H9 (cell line): Measurements from ENCODE around the gene ACVR1. TPM values are rescaled to one million over a fixed set of nuclear protein-coding genes. Genes with fewer than 3 reads are reported as not detected.

ENCODE experiments used
- DNase-seq: peaks from one replicate; pipeline ENCODE4 v3.0.0-alpha.2; 2017
- H2AFZ ChIP-seq: one replicate; pipeline ENCODE4 v1.6.1; 2013; ENCODE audit warnings: mild to moderate bottlenecking, low read length, control low read depth, moderate library complexity
- H2AK5ac ChIP-seq: 2 replicates; pipeline ENCODE4 v1.6.1; 2013; ENCODE audit warnings: low read length, control low read depth, mixed read lengths; ENCODE audit not compliant: insufficient read length
- H2BK120ac ChIP-seq: one replicate; pipeline ENCODE4 v1.6.1; 2013; ENCODE audit warnings: low read depth, mild to moderate bottlenecking, low read length, control low read depth, inconsistent platforms; ENCODE audit not compliant: poor library complexity, severe bottlenecking
- H2BK12ac ChIP-seq: 2 replicates; pipeline ENCODE4 v1.6.1; 2013; ENCODE audit warnings: low read length, control low read depth, mixed read lengths, low read depth; ENCODE audit not compliant: insufficient read length
- H2BK15ac ChIP-seq: 2 replicates; pipeline ENCODE4 v1.6.1; 2013; ENCODE audit warnings: low read depth, low read length, control low read depth
- H2BK20ac ChIP-seq: one replicate; pipeline ENCODE4 v1.6.1; 2013; ENCODE audit warnings: low read depth, mild to moderate bottlenecking, low read length, control low read depth, inconsistent platforms; ENCODE audit not compliant: poor library complexity, severe bottlenecking
- H2BK5ac ChIP-seq: 2 replicates; pipeline ENCODE4 v1.6.1; 2013; ENCODE audit warnings: low read length, control low read depth, mixed read lengths; ENCODE audit not compliant: insufficient read length
- H3K14ac ChIP-seq: 2 replicates; pipeline ENCODE4 v1.6.1; 2013; ENCODE audit warnings: low read length, control low read depth; ENCODE audit not compliant: insufficient read depth
- H3K18ac ChIP-seq: 2 replicates; pipeline ENCODE4 v1.6.1; 2013; ENCODE audit warnings: low read depth, mild to moderate bottlenecking, mixed read lengths, low read length, control low read depth; ENCODE audit not compliant: insufficient read length
- H3K23ac ChIP-seq: 2 replicates; pipeline ENCODE4 v1.6.1; 2013; ENCODE audit warnings: low read length, control low read depth, mixed read lengths, low read depth; ENCODE audit not compliant: insufficient read length
- H3K23me2 ChIP-seq: 2 replicates; pipeline ENCODE4 v1.6.1; 2013; ENCODE audit warnings: low read depth, mild to moderate bottlenecking, mixed read lengths, low read length, control low read depth; ENCODE audit not compliant: insufficient read length, poor library complexity, severe bottlenecking
- H3K27ac ChIP-seq: 2 replicates; pipeline ENCODE4 v1.5.1; 2013; ENCODE audit warnings: low read length, control low read depth, mixed read lengths, low read depth; ENCODE audit not compliant: insufficient read length
- H3K27me3 ChIP-seq: 2 replicates; pipeline ENCODE4 v1.6.1; 2013; ENCODE audit warnings: low read length, control low read depth, inconsistent platforms; ENCODE audit not compliant: insufficient read depth
- H3K4ac ChIP-seq: 2 replicates; pipeline ENCODE4 v1.6.1; 2013; ENCODE audit warnings: low read depth, mild to moderate bottlenecking, control low read depth, inconsistent platforms, low read length, moderate library complexity
- H3K4me1 ChIP-seq: 2 replicates; pipeline ENCODE4 v1.6.1; 2013; ENCODE audit warnings: low read length, control low read depth, inconsistent platforms; ENCODE audit not compliant: insufficient read depth
- H3K4me2 ChIP-seq: 2 replicates; pipeline ENCODE4 v1.6.1; 2013; ENCODE audit warnings: low read length, control low read depth, mixed read lengths; ENCODE audit not compliant: insufficient read length, insufficient read depth
- H3K56ac ChIP-seq: 2 replicates; pipeline ENCODE4 v1.6.1; 2013; ENCODE audit warnings: low read depth, mild to moderate bottlenecking, mixed read lengths, low read length, control low read depth; ENCODE audit not compliant: insufficient read length
- H3K79me1 ChIP-seq: 2 replicates; pipeline ENCODE4 v1.6.1; 2013; ENCODE audit warnings: low read depth, mild to moderate bottlenecking, moderate library complexity, low read length, control low read depth, inconsistent platforms; ENCODE audit not compliant: insufficient read depth, poor library complexity, severe bottlenecking
- H3K79me2 ChIP-seq: 2 replicates; pipeline ENCODE4 v1.6.1; 2013; ENCODE audit warnings: low read length, control low read depth, inconsistent platforms; ENCODE audit not compliant: insufficient read depth
- H3K9ac ChIP-seq: 2 replicates; pipeline ENCODE4 v1.6.1; 2013; ENCODE audit warnings: low read length, control low read depth, mixed read lengths; ENCODE audit not compliant: insufficient read length; ENCODE audit errors: extremely low read depth
- H3K9me3 ChIP-seq: one replicate; pipeline ENCODE4 v1.6.1; 2013; ENCODE audit warnings: low read depth, low read length, inconsistent platforms; ENCODE audit not compliant: control insufficient read depth
- H3T11ph ChIP-seq: one replicate; pipeline ENCODE4 v1.6.1; 2013; ENCODE audit warnings: mild to moderate bottlenecking, low read length, control low read depth, inconsistent platforms
- H4K20me1 ChIP-seq: one replicate; pipeline ENCODE4 v1.6.1; 2013; ENCODE audit not compliant: control insufficient read depth, insufficient read length, insufficient read depth
- H4K5ac ChIP-seq: 2 replicates; pipeline ENCODE4 v1.6.1; 2013; ENCODE audit warnings: low read depth, mild to moderate bottlenecking, mixed read lengths, low read length, control low read depth; ENCODE audit not compliant: insufficient read length
- H4K8ac ChIP-seq: replicated peaks from 2 replicates; pipeline ENCODE4 v1.6.1; 2013; ENCODE audit warnings: low read length, control low read depth, mixed read lengths, low read depth; ENCODE audit not compliant: insufficient read length
- H4K91ac ChIP-seq: 2 replicates; pipeline ENCODE4 v1.6.1; 2013; ENCODE audit warnings: low read depth, mild to moderate bottlenecking, moderate library complexity, mixed read lengths, low read length, control low read depth; ENCODE audit not compliant: insufficient read length
- H3K27ac Mint-ChIP-seq, 3 experiments: 2 replicates in 2 of 3; 3 replicates in 1 of 3; pipeline ENCODE4 v1.8.0; 2020 to 2021; ENCODE audit warnings: mixed read lengths in 3 of 3, mild to moderate bottlenecking in 1 of 3, moderate library complexity in 1 of 3
- H3K27me3 Mint-ChIP-seq: 2 replicates; pipeline ENCODE4 v1.8.0; 2021; ENCODE audit warnings: low read depth, mild to moderate bottlenecking, moderate library complexity, mixed read lengths
- H3K36me3 Mint-ChIP-seq, 3 experiments: 2 replicates in 2 of 3; 3 replicates in 1 of 3; pipeline ENCODE4 v1.8.0; 2020 to 2021; ENCODE audit warnings: low read depth in 3 of 3, mixed read lengths in 3 of 3; ENCODE audit not compliant: insufficient read depth in 1 of 3
- H3K4me1 Mint-ChIP-seq, 2 experiments: 2 replicates each; pipeline ENCODE4 v1.8.0; 2020; ENCODE audit warnings: mixed read lengths in 2 of 2
- H3K4me3 Mint-ChIP-seq, 2 experiments: 2 replicates in 1 of 2; 3 replicates in 1 of 2; pipeline ENCODE4 v1.8.0; 2020 to 2021; ENCODE audit warnings: mild to moderate bottlenecking in 2 of 2, mixed read lengths in 2 of 2, moderate library complexity in 1 of 2
- H3K9me3 Mint-ChIP-seq, 2 experiments: 2 replicates in 1 of 2; 3 replicates in 1 of 2; pipeline ENCODE4 v1.8.0; 2020; ENCODE audit warnings: mild to moderate bottlenecking in 2 of 2, mixed read lengths in 2 of 2, moderate library complexity in 1 of 2
- WGBS: extraction: QIAGEN DNeasy Blood & Tissue Kit; methylation state at CpG from one replicate; pipeline ENCODE4 v1.1.7; 2013; ENCODE audit warnings: missing lambda C conversion rate, low lambda C conversion rate, mixed read lengths; ENCODE audit not compliant: insufficient read length; ENCODE audit errors: extremely low coverage; 5-methylcytosine and 5-hydroxymethylcytosine counted together
- total RNA-seq: library from RNA; stranded (reverse); gene quantifications from 2 replicates; pipeline ENCODE4 v1.2.1, GENCODE V29; 2021
- TF ChIP-seq, protein P1 (sequence below): fragments of 200-600 bp; sonication (generic); conservative IDR thresholded peaks from 3 replicates; pipeline ENCODE4 v1.8.0; 2021; ENCODE audit warnings: antibody characterized with exemption, mild to moderate bottlenecking

ACVR1 gene
- total RNA-seq, 1 experiment from 2014 or later = 21.2 TPM

DNA sequence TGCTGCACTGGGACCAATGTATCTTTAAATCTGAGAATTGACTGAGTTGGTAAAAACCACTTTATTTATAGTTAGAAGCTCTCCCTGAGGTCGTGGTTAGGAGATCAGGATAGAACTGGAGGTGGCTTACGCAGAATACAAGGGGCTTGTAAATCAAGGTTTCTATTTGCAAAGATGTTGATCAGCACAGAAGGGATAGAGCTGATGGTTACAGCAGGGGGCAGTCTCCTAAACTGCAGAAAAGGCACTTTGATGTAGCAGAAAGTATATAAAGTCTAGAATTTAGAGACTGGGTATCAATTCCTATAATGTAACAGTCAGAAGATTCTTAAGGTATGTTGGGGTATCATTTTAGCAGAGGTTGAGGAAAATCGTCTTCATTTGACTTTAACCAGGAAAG, 25.2 kb upstream of the ACVR1 start:
- no peak overlapping the region for H3K14ac ChIP-seq
- H3K79me1 ChIP-seq = no peaks in the 10 kb centered on the region
- no peak overlapping the region for H3K23ac ChIP-seq
- no peak overlapping the region for H3K4me2 ChIP-seq
- no peaks in the 10 kb centered on the region for H3K9me3 ChIP-seq
- no peak overlapping the region for H2AFZ ChIP-seq
- Mint-ChIP-seq H3K36me3 (no peaks in the 10 kb centered on the region), H3K4me3 (no peak overlapping the region), H3K27ac (no peak overlapping the region), H3K9me3 (no peaks in the 10 kb centered on the region), H3K4me1 (peaks cover 12 to 26% of the 10 kb centered on the region in 2 experiments), H3K27me3 (no peaks in the 10 kb centered on the region)
- WGBS = no CpG with 5 or more reads among the region's 3 CpGs
- no peak overlapping the region for H3K27ac ChIP-seq
- no peak overlapping the region for H2BK20ac ChIP-seq
- no peak overlapping the region for H2BK120ac ChIP-seq
- no peak overlapping the region for H4K91ac ChIP-seq
- H4K20me1 ChIP-seq = no peaks in the 10 kb centered on the region
- TF ChIP-seq, protein P1, sequence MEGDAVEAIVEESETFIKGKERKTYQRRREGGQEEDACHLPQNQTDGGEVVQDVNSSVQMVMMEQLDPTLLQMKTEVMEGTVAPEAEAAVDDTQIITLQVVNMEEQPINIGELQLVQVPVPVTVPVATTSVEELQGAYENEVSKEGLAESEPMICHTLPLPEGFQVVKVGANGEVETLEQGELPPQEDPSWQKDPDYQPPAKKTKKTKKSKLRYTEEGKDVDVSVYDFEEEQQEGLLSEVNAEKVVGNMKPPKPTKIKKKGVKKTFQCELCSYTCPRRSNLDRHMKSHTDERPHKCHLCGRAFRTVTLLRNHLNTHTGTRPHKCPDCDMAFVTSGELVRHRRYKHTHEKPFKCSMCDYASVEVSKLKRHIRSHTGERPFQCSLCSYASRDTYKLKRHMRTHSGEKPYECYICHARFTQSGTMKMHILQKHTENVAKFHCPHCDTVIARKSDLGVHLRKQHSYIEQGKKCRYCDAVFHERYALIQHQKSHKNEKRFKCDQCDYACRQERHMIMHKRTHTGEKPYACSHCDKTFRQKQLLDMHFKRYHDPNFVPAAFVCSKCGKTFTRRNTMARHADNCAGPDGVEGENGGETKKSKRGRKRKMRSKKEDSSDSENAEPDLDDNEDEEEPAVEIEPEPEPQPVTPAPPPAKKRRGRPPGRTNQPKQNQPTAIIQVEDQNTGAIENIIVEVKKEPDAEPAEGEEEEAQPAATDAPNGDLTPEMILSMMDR = peak; percentile 63
- no peak overlapping the region for H4K8ac ChIP-seq
- H3K79me2 ChIP-seq = no peaks in the 10 kb centered on the region
- H3K4me1 ChIP-seq = no peaks in the 10 kb centered on the region
- no peak overlapping the region for H3K18ac ChIP-seq
- no peak overlapping the region for H4K5ac ChIP-seq
- no peaks in the 10 kb centered on the region for H3K27me3 ChIP-seq
- H2BK12ac ChIP-seq = no peak overlapping the region
- H2BK5ac ChIP-seq = no peak overlapping the region
- no peak overlapping the region for H3K56ac ChIP-seq
- no peak overlapping the region for H3T11ph ChIP-seq
- DNase-seq = no peak
- no peak overlapping the region for H2BK15ac ChIP-seq
- no peaks in the 10 kb centered on the region for H3K23me2 ChIP-seq
- no peak overlapping the region for H2AK5ac ChIP-seq
- H3K4ac ChIP-seq = no peak overlapping the region
- no peak overlapping the region for H3K9ac ChIP-seq
